Thyroid gland (tissue), 4 donors: ENCODE data around the gene KIF1B. TPM values are rescaled to one million over a fixed set of nuclear protein-coding genes. Genes with fewer than 3 reads are reported as not detected.
"Not testable (repeated sequence)": the region's sequence is repeated elsewhere in the genome, so short reads cannot be mapped to it uniquely, and the experiment has no call there.

ENCODE experiments used
- DNase-seq, 2 donors: peaks; one replicate each; pipeline ENCODE4 v3.0.0-alpha.2; 2019
- H3K27ac ChIP-seq, 3 donors: fragments of 200-600 bp; sonication (generic); 1 replicate in 2 of 3; 2 replicates in 1 of 3; pipeline ENCODE4 v1.5.1; 2016 to 2019; ENCODE audit warnings: mild to moderate bottlenecking in 1 of 3, moderate library complexity in 1 of 3
- H3K27me3 ChIP-seq: fragments of 200-600 bp; sonication (generic); one replicate; pipeline ENCODE4 v1.5.1; 2019
- H3K36me3 ChIP-seq, 2 donors: fragments of 200-600 bp; sonication (generic); one replicate each; pipeline ENCODE4 v1.5.1; 2016 to 2019
- H3K4me1 ChIP-seq, 2 donors: fragments of 200-600 bp; sonication (generic); one replicate each; pipeline ENCODE4 v1.5.1; 2017 to 2019
- H3K4me3 ChIP-seq, 3 donors: fragments of 200-600 bp; sonication (generic); replicated peaks in 1 of 3; 1 replicate in 2 of 3; 2 replicates in 1 of 3; pipeline ENCODE4 v1.5.1; 2016; ENCODE audit warnings: mild to moderate bottlenecking in 1 of 3
- H3K9me3 ChIP-seq: fragments of 200-600 bp; sonication (generic); one replicate; pipeline ENCODE4 v1.5.1; 2017
- POLR2A ChIP-seq, 2 donors: fragments of 450-650 bp; IDR thresholded peaks; one replicate each; pipeline ENCODE4 v1.6.1; 2017; ENCODE audit warnings: antibody characterized with exemption in 2 of 2, mild to moderate bottlenecking in 2 of 2, moderate library complexity in 1 of 2
- WGBS, 2 donors: methylation state at CpG; one replicate each; pipeline ENCODE4 v1.1.5; 2017; 5-methylcytosine and 5-hydroxymethylcytosine counted together
- intact Hi-C: fragments of 100-400 bp; cut with DNase I; formaldehyde crosslinking; loops from one replicate; pipeline ENCODE4 v1.15.1; 2023
- total RNA-seq, 4 donors: library from RNA; depleted of rRNA; stranded (reverse); fragments of >200 nt; gene quantifications; one replicate each; pipeline ENCODE4 v1.2.3, GENCODE V29; 2016
- TF ChIP-seq, protein P1 (sequence below), 6 experiments: fragments of 200-600 bp in 3 of 6; fragments of 450-650 bp in 3 of 6; sonication (generic) in 3 of 6; IDR thresholded peaks; one replicate each; pipeline ENCODE4 v1.5.1; 2016 to 2019; ENCODE audit warnings: antibody characterized with exemption in 6 of 6, mild to moderate bottlenecking in 2 of 6, inconsistent platforms in 1 of 6, moderate library complexity in 1 of 6

Gene KIF1B
- total RNA-seq, 4 donors from 2014 or later = 51.7 to 70.5 (median 53.5) TPM

DNA sequence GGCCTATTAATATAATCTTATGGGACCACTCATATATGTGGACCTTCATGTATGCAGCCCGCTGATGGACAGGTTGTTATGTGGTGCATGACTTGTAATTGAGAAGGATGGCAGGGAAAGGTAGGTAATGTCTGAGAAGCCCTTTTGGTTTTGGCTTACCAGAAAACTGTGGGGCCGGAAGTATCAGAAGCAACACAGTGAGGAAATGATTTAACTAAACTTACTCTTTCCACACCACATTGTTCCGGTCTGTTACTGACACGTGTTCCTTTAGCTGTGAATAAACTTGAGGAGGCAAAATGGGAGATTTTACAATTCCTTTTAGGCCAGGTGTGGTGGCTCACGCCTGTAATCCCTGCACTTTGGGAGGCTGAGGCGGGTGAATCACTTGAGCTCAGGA lies 32.4 kb downstream of the KIF1B start:
- no peak for DNase-seq
- Histone ChIP-seq H3K4me1 (peaks cover 7 to 11% of the 10 kb centered on the region in 2 donors), H3K9me3 (no peaks in the 10 kb centered on the region), H3K27me3 (no peaks in the 10 kb centered on the region), H3K27ac (no peak overlapping the region), H3K36me3 (no peaks in the 10 kb centered on the region), H3K4me3 (no peak overlapping the region)
- intact Hi-C loops = no loop called here
- WGBS, 2 donors = 86 to 94% methylated on average over 6 of the region's 6 CpGs
- TF ChIP-seq, protein P1, sequence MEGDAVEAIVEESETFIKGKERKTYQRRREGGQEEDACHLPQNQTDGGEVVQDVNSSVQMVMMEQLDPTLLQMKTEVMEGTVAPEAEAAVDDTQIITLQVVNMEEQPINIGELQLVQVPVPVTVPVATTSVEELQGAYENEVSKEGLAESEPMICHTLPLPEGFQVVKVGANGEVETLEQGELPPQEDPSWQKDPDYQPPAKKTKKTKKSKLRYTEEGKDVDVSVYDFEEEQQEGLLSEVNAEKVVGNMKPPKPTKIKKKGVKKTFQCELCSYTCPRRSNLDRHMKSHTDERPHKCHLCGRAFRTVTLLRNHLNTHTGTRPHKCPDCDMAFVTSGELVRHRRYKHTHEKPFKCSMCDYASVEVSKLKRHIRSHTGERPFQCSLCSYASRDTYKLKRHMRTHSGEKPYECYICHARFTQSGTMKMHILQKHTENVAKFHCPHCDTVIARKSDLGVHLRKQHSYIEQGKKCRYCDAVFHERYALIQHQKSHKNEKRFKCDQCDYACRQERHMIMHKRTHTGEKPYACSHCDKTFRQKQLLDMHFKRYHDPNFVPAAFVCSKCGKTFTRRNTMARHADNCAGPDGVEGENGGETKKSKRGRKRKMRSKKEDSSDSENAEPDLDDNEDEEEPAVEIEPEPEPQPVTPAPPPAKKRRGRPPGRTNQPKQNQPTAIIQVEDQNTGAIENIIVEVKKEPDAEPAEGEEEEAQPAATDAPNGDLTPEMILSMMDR (IDR thresholded peaks at IDR 0.05) = no peak
- TF ChIP-seq POLR2A (IDR thresholded peaks at IDR 0.05) = no peak

DNA sequence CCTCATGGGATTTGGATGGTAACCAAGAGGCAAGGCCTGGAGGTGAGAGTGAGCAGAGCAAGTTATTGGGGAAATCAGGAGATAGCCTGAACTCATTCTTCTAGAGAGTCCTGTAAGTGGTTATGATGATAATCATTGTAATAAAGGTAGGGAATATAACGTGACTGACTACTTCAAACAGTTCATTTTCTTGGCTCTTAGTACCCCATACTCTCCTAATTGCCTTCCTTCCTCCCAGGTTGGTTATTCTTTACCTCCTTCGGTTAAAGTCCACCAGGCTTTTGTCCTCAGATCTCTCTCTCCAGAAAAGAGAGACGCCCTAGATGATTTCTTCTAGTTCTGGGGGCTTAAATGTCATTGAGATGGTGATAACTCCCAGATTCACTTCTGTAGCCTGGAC lies 35.3 kb downstream of the KIF1B start:
- Histone ChIP-seq H3K4me1 (peaks cover 7 to 14% of the 10 kb centered on the region in 2 donors), H3K27me3 (no peaks in the 10 kb centered on the region), H3K36me3 (no peaks in the 10 kb centered on the region), H3K9me3 (no peaks in the 10 kb centered on the region), H3K27ac (no peak overlapping the region), H3K4me3 (no peak overlapping the region)
- 94 to 97% methylated on average over 3 of the region's 3 CpGs for WGBS, 2 donors
- TF ChIP-seq POLR2A (IDR thresholded peaks at IDR 0.05) = no peak
- TF ChIP-seq, protein P1 (IDR thresholded peaks at IDR 0.05) = no peak
- no peak for DNase-seq
- intact Hi-C loops = no loop called here

DNA sequence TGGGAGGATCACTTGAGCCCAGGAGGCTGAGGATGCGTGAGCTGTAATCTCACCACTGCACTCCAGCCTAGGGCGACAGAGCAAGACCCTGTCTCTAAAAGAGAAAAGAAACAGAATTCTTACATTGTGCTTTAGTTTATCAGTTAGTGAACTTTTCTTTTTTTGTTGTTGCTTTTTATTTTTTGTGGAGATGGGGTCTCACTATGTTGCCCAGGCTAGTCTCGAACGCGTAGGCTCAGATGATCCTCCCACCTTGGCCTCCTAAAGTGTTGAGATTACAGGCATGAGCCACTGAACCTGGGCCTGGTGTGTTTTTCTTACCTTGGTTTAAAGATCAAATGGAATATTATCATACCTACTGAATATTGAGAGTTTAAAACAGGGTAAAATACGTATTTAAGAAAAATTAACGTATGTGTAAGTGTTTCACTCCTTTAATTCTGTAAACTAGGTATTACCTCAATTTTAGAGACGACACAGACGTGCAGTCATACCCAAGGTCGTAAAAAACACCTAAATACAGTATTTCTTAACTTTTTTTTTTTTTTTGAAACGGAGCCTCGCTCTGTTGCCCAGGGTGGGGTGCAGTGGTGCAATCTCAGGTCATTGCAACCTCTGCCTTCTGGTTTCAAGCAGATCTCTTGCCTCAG lies 39.6 kb downstream of the KIF1B start:
- H3K27ac ChIP-seq = no peak overlapping the region
- no peak overlapping the region for H3K4me3 ChIP-seq
- DNase-seq = no peak
- H3K9me3 ChIP-seq = no peaks in the 10 kb centered on the region
- WGBS, 2 donors = 97 to 98% methylated on average over 12 of the region's 12 CpGs
- H3K36me3 ChIP-seq = no peaks in the 10 kb centered on the region
- intact Hi-C loops = no loop called here
- peaks cover 0 to 19% of the 10 kb centered on the region in 2 donors for H3K4me1 ChIP-seq
- TF ChIP-seq, protein P1 (IDR thresholded peaks at IDR 0.05) = no peak
- no peak for TF ChIP-seq POLR2A (IDR thresholded peaks at IDR 0.05)
- H3K27me3 ChIP-seq = no peaks in the 10 kb centered on the region

DNA sequence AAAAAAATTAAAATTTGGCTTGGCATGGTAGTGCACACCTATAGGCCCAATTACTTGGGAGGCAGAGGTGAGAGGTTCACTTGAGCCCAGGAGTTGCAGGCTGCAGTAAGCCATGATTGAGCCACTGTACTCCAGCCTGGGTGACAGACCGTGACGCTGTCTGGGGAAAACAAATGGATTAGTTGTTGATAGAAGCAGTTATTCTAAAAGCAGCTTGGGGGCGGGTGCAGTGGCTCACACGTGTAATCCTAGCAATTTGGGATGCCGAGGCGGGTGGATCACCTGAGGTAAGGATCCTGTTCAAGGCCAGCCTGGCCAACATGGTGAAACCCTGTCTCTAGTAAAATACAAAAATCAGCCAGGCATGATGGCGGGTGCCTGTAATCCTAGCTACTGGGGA lies 40.3 kb downstream of the KIF1B start:
- H3K36me3 ChIP-seq = no peaks in the 10 kb centered on the region
- no peak overlapping the region for H3K27ac ChIP-seq
- peaks cover 0 to 19% of the 10 kb centered on the region in 2 donors for H3K4me1 ChIP-seq
- H3K9me3 ChIP-seq = no peaks in the 10 kb centered on the region
- peak; percentile 16 to 33 for DNase-seq
- H3K4me3 ChIP-seq = no peak overlapping the region
- TF ChIP-seq POLR2A (IDR thresholded peaks at IDR 0.05) = no peak
- WGBS, 2 donors = 70 to 77% methylated on average over 7 of the region's 7 CpGs
- intact Hi-C loops = no loop called here
- H3K27me3 ChIP-seq = no peaks in the 10 kb centered on the region

DNA sequence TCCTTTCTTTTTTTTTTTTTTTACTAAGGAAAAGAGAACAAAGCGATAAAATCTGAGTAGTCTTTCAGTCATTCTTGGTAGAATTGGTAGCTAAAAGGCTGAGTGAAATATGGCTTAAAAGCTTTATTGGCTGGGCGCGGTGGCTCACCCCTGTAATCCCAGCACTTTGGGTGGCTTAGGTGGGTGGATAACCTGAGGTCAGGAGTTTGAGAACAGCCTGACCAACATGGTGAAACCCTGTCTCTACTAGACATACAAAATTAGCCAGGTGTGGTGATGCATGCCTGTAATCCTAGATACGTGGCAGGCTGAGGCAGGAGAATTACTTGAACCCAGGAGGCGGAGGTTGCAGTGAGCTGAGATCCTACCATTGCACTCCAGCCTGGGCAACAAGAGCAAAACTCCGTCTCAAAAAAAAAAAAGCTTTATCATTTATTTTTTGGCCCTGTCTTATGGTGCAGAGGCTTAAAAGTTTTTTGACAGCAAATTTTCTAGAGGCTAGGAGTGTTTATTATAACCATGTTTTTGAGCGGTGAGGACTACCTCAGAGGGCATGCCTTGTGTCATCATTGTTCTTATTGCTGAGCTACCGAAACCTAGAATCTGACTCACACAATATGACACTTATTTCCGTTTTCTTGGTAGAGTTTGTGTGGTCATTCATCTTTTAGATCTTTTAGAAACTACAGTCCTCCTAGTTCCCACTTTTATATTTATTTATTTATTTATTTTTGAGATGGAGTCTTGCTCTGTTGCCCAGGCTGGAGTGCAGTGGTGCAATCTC lies 41.1 kb downstream of the KIF1B start:
- H3K4me1 ChIP-seq = peaks cover 0 to 19% of the 10 kb centered on the region in 2 donors
- H3K27ac ChIP-seq, H3K36me3 ChIP-seq, H3K4me3 ChIP-seq, H3K9me3 ChIP-seq, H3K27me3 ChIP-seq, intact Hi-C loops, DNase-seq: not testable (repeated sequence)
- 86 to 90% methylated on average over 9 of the region's 9 CpGs for WGBS, 2 donors

DNA sequence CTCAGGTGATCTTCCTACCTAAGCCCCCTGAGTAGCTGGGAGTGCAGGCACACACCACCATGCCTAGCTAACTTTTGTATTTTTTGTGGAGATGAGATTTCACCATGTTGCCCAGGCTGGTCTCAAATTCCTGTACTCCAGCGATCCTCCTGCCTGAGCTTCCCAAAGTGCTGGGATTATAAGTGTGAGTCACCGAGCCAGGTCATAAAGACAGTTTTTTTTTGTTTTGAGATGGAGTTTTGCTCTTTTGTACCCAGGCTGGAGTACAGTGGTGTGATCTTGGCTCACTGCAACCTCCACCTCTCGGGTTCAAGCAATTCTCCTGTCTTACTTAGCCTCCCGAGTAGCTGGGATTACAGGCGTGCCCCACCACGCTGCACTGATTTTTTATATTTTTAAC lies 42.1 kb downstream of the KIF1B start:
- no peak for DNase-seq
- no peak overlapping the region for H3K4me3 ChIP-seq
- TF ChIP-seq, protein P1 (IDR thresholded peaks at IDR 0.05) = no peak
- no peak for TF ChIP-seq POLR2A (IDR thresholded peaks at IDR 0.05)
- H3K36me3 ChIP-seq = no peaks in the 10 kb centered on the region
- intact Hi-C loops = no loop called here
- H3K4me1 ChIP-seq = peaks cover 0 to 19% of the 10 kb centered on the region in 2 donors
- no peak overlapping the region for H3K27ac ChIP-seq
- H3K9me3 ChIP-seq = no peaks in the 10 kb centered on the region
- 93 to 97% methylated on average over 6 of the region's 6 CpGs for WGBS, 2 donors
- H3K27me3 ChIP-seq = no peaks in the 10 kb centered on the region
